ENCODE data around the gene CCDC57. TPM values are rescaled to one million over a fixed set of nuclear protein-coding genes. Genes with fewer than 3 reads are reported as not detected.

The CCDC57 gene
- total and polyA plus RNA-seq, 4 donors = 5.4 to 19.1 (median 11.7) TPM

DNA sequence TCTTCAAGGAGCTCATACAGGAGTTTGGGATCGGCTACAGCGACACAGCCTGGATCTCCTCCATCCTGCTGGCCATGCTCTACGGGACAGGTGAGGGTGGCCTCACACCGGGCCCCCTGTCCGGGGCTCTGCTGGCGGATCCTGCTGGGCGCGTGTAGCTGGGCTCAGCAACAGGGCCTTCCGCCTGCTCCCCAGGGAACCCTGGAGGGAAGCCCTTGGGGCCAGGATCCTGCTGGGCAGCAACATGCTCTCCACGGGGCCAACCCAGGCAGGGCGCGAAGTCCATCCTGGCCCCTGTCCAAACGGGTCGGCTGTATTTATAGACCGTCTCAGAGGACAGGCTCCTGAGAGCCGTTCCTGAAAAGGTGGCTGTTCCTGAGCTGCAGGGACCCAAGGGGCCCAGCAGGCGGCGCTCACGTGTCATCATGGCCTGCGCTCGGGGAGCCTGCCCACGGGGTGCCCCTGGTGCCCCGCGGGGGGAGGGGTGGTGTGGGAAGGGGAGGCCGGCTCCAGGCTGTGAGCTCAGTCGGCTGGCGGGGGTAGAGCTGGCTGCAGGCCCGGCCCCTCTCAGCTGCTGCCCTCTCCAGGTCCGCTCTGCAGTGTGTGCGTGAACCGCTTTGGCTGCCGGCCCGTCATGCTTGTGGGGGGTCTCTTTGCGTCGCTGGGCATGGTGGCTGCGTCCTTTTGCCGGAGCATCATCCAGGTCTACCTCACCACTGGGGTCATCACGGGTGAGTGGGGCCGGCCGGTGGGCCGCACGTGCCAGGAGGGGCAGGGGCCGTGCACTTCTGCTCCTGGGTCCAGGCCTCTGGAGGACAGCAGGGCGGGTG, 23.7 kb upstream of the CCDC57 start:
- H3K9me3 ChIP-seq (ENCODE audit: control insufficient read depth in 4 of 4, low read length in 3 of 4) = no peaks in the 10 kb centered on the region
- H3K27ac ChIP-seq (ENCODE audit: low read depth in 1 of 2, low read length in 2 of 2) = no peak overlapping the region
- no peak overlapping the region for H3K4me3 ChIP-seq (ENCODE audit: low read depth in 1 of 3, low read length in 3 of 3)
- 39% methylated on average over 44 of the region's 44 CpGs for whole genome bisulfite sequencing
- DNase-seq (ENCODE audit: low spot score) = peak; percentile 82
- TF ChIP-seq NR2F2 (IDR thresholded peaks at IDR 0.05) (no peak), RXRA (IDR thresholded peaks at IDR 0.05) (peak; percentile 44 to 61), EGR1 (IDR thresholded peaks at IDR 0.05; ENCODE audit: low read depth in 2 of 2) (no peak), RAD21 (IDR thresholded peaks at IDR 0.05) (peak; percentile 80 to 91), HNF4A (conservative IDR thresholded peaks at IDR 0.05) (peak; percentile 65 to 74), SP1 (IDR thresholded peaks at IDR 0.05) (peak; percentile 31), FOXA1 (IDR thresholded peaks at IDR 0.05) (no peak), HNF4G (IDR thresholded peaks at IDR 0.05) (peak; percentile 31), YY1 (IDR thresholded peaks at IDR 0.05) (peak; percentile 13)
- TF ChIP-seq, protein P1, sequence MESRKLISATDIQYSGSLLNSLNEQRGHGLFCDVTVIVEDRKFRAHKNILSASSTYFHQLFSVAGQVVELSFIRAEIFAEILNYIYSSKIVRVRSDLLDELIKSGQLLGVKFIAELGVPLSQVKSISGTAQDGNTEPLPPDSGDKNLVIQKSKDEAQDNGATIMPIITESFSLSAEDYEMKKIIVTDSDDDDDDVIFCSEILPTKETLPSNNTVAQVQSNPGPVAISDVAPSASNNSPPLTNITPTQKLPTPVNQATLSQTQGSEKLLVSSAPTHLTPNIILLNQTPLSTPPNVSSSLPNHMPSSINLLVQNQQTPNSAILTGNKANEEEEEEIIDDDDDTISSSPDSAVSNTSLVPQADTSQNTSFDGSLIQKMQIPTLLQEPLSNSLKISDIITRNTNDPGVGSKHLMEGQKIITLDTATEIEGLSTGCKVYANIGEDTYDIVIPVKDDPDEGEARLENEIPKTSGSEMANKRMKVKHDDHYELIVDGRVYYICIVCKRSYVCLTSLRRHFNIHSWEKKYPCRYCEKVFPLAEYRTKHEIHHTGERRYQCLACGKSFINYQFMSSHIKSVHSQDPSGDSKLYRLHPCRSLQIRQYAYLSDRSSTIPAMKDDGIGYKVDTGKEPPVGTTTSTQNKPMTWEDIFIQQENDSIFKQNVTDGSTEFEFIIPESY (IDR thresholded peaks at IDR 0.05) = no peak
- TF ChIP-seq, protein P2, sequence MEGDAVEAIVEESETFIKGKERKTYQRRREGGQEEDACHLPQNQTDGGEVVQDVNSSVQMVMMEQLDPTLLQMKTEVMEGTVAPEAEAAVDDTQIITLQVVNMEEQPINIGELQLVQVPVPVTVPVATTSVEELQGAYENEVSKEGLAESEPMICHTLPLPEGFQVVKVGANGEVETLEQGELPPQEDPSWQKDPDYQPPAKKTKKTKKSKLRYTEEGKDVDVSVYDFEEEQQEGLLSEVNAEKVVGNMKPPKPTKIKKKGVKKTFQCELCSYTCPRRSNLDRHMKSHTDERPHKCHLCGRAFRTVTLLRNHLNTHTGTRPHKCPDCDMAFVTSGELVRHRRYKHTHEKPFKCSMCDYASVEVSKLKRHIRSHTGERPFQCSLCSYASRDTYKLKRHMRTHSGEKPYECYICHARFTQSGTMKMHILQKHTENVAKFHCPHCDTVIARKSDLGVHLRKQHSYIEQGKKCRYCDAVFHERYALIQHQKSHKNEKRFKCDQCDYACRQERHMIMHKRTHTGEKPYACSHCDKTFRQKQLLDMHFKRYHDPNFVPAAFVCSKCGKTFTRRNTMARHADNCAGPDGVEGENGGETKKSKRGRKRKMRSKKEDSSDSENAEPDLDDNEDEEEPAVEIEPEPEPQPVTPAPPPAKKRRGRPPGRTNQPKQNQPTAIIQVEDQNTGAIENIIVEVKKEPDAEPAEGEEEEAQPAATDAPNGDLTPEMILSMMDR (IDR thresholded peaks at IDR 0.05; ENCODE audit: low read depth, low read length, missing input control) = peak; percentile 87
- peaks cover 29 to 57% (median 37%) of the 10 kb centered on the region in 4 donors for H3K4me1 ChIP-seq (ENCODE audit: control insufficient read depth in 4 of 4, insufficient read depth in 4 of 4, low read length in 3 of 4)
- peaks cover 0 to 1% (median 0%) of the 10 kb centered on the region in 4 donors for H3K36me3 ChIP-seq (ENCODE audit: control insufficient read depth in 4 of 4, insufficient read depth in 3 of 4, low read depth in 1 of 4, low read length in 3 of 4)
- no peak overlapping the region for H3K9ac ChIP-seq (ENCODE audit: low read depth in 1 of 2, low read length in 2 of 2)
- no peaks in the 10 kb centered on the region for H3K27me3 ChIP-seq (ENCODE audit: control insufficient read depth in 4 of 4, insufficient read depth in 4 of 4, low read length in 3 of 4)

DNA sequence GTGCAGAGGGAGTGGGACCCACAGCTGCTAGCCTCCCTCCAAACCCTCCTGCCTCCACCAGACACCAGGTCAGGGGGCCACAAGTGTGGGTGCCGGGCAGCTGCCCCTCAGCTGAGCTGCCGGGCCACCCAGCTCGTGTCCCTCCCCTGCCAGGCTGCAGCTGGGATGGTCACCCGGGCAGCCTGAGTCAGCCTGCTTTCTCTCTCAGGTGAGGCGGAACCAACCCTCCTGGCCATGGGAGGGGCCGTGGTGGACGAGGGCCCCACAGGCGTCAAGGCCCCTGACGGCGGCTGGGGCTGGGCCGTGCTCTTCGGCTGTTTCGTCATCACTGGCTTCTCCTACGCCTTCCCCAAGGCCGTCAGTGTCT, 23.1 kb upstream of the CCDC57 start:
- Histone ChIP-seq H3K27me3 (ENCODE audit: control insufficient read depth in 4 of 4, insufficient read depth in 4 of 4, low read length in 3 of 4) (no peaks in the 10 kb centered on the region), H3K4me3 (ENCODE audit: low read depth in 1 of 3, low read length in 3 of 3) (no peak overlapping the region), H3K4me1 (ENCODE audit: control insufficient read depth in 4 of 4, insufficient read depth in 4 of 4, low read length in 3 of 4) (peaks cover 23 to 54% (median 33%) of the 10 kb centered on the region in 4 donors), H3K9me3 (ENCODE audit: control insufficient read depth in 4 of 4, low read length in 3 of 4) (no peaks in the 10 kb centered on the region), H3K9ac (ENCODE audit: low read depth in 1 of 2, low read length in 2 of 2) (no peak overlapping the region), H3K36me3 (ENCODE audit: control insufficient read depth in 4 of 4, insufficient read depth in 3 of 4, low read depth in 1 of 4, low read length in 3 of 4) (peaks cover 0 to 1% (median 0%) of the 10 kb centered on the region in 4 donors), H3K27ac (ENCODE audit: low read depth in 1 of 2, low read length in 2 of 2) (no peak overlapping the region)
- no peak for DNase-seq (ENCODE audit: low spot score)
- TF ChIP-seq, protein P3, sequence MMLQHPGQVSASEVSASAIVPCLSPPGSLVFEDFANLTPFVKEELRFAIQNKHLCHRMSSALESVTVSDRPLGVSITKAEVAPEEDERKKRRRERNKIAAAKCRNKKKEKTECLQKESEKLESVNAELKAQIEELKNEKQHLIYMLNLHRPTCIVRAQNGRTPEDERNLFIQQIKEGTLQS (IDR thresholded peaks at IDR 0.05) = no peak
- TF ChIP-seq JUND (IDR thresholded peaks at IDR 0.05) = no peak
- no peak for TF ChIP-seq FOXA2 (IDR thresholded peaks at IDR 0.05)
- no peak for TF ChIP-seq RAD21 (IDR thresholded peaks at IDR 0.05)
- TF ChIP-seq, protein P1 (IDR thresholded peaks at IDR 0.05) = no peak
- TF ChIP-seq YY1 (IDR thresholded peaks at IDR 0.05) = no peak
- TF ChIP-seq, protein P4, sequence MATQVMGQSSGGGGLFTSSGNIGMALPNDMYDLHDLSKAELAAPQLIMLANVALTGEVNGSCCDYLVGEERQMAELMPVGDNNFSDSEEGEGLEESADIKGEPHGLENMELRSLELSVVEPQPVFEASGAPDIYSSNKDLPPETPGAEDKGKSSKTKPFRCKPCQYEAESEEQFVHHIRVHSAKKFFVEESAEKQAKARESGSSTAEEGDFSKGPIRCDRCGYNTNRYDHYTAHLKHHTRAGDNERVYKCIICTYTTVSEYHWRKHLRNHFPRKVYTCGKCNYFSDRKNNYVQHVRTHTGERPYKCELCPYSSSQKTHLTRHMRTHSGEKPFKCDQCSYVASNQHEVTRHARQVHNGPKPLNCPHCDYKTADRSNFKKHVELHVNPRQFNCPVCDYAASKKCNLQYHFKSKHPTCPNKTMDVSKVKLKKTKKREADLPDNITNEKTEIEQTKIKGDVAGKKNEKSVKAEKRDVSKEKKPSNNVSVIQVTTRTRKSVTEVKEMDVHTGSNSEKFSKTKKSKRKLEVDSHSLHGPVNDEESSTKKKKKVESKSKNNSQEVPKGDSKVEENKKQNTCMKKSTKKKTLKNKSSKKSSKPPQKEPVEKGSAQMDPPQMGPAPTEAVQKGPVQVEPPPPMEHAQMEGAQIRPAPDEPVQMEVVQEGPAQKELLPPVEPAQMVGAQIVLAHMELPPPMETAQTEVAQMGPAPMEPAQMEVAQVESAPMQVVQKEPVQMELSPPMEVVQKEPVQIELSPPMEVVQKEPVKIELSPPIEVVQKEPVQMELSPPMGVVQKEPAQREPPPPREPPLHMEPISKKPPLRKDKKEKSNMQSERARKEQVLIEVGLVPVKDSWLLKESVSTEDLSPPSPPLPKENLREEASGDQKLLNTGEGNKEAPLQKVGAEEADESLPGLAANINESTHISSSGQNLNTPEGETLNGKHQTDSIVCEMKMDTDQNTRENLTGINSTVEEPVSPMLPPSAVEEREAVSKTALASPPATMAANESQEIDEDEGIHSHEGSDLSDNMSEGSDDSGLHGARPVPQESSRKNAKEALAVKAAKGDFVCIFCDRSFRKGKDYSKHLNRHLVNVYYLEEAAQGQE (IDR thresholded peaks at IDR 0.05) = no peak
- no peak for TF ChIP-seq HNF4A (conservative IDR thresholded peaks at IDR 0.05)
- TF ChIP-seq FOXA1 (IDR thresholded peaks at IDR 0.05) = no peak
- no peak for TF ChIP-seq RXRA (IDR thresholded peaks at IDR 0.05)
- no peak for TF ChIP-seq NR2F2 (IDR thresholded peaks at IDR 0.05)
- TF ChIP-seq SP1 (IDR thresholded peaks at IDR 0.05) = no peak
- TF ChIP-seq, protein P5, sequence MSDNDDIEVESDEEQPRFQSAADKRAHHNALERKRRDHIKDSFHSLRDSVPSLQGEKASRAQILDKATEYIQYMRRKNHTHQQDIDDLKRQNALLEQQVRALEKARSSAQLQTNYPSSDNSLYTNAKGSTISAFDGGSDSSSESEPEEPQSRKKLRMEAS (IDR thresholded peaks at IDR 0.05) = no peak
- no peak for TF ChIP-seq TAF1 (conservative IDR thresholded peaks at IDR 0.05)
- no peak for TF ChIP-seq GABPA (IDR thresholded peaks at IDR 0.05 in 1 of 2, conservative IDR thresholded peaks at IDR 0.05 in 1 of 2)
- no peak for TF ChIP-seq HNF4G (IDR thresholded peaks at IDR 0.05)
- TF ChIP-seq, protein P2 (IDR thresholded peaks at IDR 0.05; ENCODE audit: low read depth, low read length, missing input control) = no peak
- WGBS = 72% methylated on average over 15 of the region's 15 CpGs

Data from liver (tissue), 9 donors.